ENCODE measurements around the gene GUCA1C. TPM values are rescaled to one million over a fixed set of nuclear protein-coding genes. Genes with fewer than 3 reads are reported as not detected.

The GUCA1C gene
- total RNA-seq, 1 donor = not detected

DNA sequence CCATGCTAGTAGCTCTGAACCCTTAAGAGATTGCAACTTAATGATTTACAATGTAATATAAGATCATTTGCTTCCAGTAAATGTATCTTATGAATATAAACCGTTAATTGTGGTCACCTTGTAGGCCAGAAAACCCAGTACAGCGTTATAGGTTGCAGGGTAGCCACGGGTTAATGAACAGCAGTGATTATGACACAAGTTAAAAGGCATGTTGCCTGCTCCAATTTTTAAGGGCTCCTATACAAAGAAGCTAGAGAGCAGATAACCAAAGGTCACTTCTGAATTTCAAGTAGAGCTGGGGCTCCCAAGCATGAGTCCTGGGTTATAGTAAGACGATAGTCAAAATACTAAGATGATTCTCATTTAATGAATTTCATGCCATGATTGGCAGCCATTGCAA is 13.5 kb downstream of the GUCA1C start:
- H3K4me3 ChIP-seq (ENCODE audit: low read length) = no peak overlapping the region
- no peaks in the 10 kb centered on the region for H3K27me3 ChIP-seq (ENCODE audit: insufficient read depth, low read length)
- no peaks in the 10 kb centered on the region for H3K4me1 ChIP-seq (ENCODE audit: insufficient read depth, low read length)
- no peaks in the 10 kb centered on the region for H3K9me3 ChIP-seq (ENCODE audit: low read depth, low read length)

- no peaks in the 10 kb centered on the region for H3K27me3 ChIP-seq (ENCODE audit: insufficient read depth, low read length)
- no peaks in the 10 kb centered on the region for H3K4me1 ChIP-seq (ENCODE audit: insufficient read depth, low read length)
- H3K9me3 ChIP-seq (ENCODE audit: low read depth, low read length) = no peaks in the 10 kb centered on the region
- no peak overlapping the region for H3K4me3 ChIP-seq (ENCODE audit: low read length)
These were observed 16.6 kb downstream of the GUCA1C start for GRCh38 chr3:108936924-108937689.

GRCh38 chr3:108931035-108931434 is 22.6 kb downstream of the GUCA1C start:
- no peaks in the 10 kb centered on the region for H3K4me1 ChIP-seq (ENCODE audit: insufficient read depth, low read length)
- H3K27me3 ChIP-seq (ENCODE audit: insufficient read depth, low read length) = peaks cover 12% of the 10 kb centered on the region
- no peak overlapping the region for H3K4me3 ChIP-seq (ENCODE audit: low read length)
- H3K9me3 ChIP-seq (ENCODE audit: low read depth, low read length) = peaks cover 7% of the 10 kb centered on the region

- no peaks in the 10 kb centered on the region for H3K27me3 ChIP-seq (ENCODE audit: insufficient read depth, low read length)
These were observed 34.8 kb downstream of the GUCA1C start for GRCh38 chr3:108918866-108919265.

DNA sequence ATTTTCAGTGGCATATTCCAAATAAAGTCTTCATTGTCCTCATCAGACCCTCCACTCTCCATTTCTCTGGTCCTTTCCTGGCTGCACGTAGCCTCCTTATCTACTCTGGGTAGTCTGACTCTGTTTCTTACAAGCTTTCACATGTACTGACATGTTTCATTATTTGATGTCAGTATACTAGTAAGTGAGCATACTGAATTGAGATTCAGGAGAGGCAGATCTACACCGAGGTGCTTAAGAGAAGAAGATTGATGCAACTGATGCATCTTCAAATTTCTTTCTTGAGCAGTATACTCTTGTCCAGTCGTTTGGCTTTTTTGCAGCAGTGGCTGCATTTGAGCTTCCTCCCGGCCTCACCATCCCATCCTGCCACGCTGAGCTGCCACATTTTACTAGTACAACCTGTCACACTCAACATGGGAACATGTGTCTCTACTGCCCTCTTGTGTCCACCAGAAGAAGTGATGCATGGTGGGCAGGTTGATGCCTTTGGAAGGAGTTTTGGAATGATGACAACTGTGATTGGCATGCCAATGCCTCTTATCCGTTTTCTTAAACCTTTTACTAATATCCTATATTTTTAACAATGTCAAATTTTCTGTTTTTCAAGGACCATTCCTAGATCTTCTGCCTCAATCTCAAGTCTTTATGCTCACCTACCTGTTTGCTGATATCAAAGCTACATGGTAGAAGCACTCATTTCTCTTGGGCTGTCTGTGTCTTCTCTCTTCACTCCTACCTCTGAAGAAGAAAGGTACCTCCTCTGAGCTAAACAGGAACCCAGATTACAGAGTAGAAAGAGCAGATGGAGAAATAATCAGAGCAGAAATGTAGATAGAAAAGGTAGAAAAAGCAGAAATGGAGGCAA is 38.7 kb downstream of the GUCA1C start:
- Histone ChIP-seq H3K4me1 (ENCODE audit: insufficient read depth, low read length) (peaks cover 4% of the 10 kb centered on the region), H3K9me3 (ENCODE audit: low read depth, low read length) (no peaks in the 10 kb centered on the region), H3K4me3 (ENCODE audit: low read length) (no peak overlapping the region), H3K27me3 (ENCODE audit: insufficient read depth, low read length) (no peaks in the 10 kb centered on the region)

More at GRCh38 chr3:108918866-108919265, 34.8 kb downstream of the GUCA1C start:
- Histone ChIP-seq H3K4me3 (ENCODE audit: low read length) (no peak overlapping the region), H3K9me3 (ENCODE audit: low read depth, low read length) (no peaks in the 10 kb centered on the region), H3K4me1 (ENCODE audit: insufficient read depth, low read length) (peaks cover 4% of the 10 kb centered on the region)

DNA sequence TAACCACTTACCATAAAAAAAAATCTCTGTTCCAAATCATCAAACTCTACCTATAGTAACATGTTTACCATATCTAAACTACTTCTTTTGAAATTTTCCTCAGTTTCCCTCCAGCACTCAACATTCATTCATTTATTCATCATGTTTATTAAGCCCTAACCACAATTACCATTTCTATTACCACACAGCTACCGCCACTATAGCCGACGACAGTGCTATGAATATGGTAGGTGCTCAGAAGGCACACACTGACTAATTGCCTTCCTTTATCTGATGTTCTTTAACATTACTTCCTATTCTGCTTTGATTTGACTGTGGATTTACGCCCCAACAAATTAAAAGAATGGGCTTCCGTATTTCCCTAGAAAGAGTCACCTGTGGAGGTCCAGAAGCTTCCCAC is 43.9 kb downstream of the GUCA1C start:
- Histone ChIP-seq H3K4me1 (ENCODE audit: insufficient read depth, low read length) (peaks cover 3% of the 10 kb centered on the region), H3K9me3 (ENCODE audit: low read depth, low read length) (no peaks in the 10 kb centered on the region), H3K4me3 (ENCODE audit: low read length) (no peak overlapping the region), H3K27me3 (ENCODE audit: insufficient read depth, low read length) (no peaks in the 10 kb centered on the region)

- Histone ChIP-seq H3K4me3 (ENCODE audit: low read length) (no peak overlapping the region), H3K9me3 (ENCODE audit: low read depth, low read length) (no peaks in the 10 kb centered on the region), H3K4me1 (ENCODE audit: insufficient read depth, low read length) (no peaks in the 10 kb centered on the region), H3K27me3 (ENCODE audit: insufficient read depth, low read length) (no peaks in the 10 kb centered on the region)
These were observed 46.5 kb downstream of the GUCA1C start for GRCh38 chr3:108907194-108907593.

GRCh38 chr3:108899530-108899929 is 54.1 kb downstream of the GUCA1C start:
- no peaks in the 10 kb centered on the region for H3K9me3 ChIP-seq (ENCODE audit: low read depth, low read length)

DNA sequence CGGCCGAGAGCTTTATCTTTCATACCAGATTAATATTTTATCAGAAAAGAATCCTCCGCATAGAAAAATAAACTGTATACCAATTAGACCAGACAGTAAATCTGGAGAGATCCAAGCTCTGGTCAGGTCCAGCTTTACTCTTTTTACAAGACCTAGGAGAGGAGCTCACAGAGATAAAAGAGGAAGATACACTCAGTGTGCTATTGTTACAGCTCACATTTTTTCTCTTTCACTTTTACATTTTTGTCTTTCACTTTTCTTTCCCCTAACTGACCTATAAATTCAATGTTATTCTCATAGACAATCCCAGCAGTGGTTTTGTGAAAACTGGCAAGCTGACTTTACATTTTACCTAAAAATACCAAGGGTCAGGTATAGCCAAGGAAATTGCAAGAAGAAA is 55.8 kb downstream of the GUCA1C start:
- Histone ChIP-seq H3K4me1 (ENCODE audit: insufficient read depth, low read length) (no peaks in the 10 kb centered on the region), H3K9me3 (ENCODE audit: low read depth, low read length) (no peaks in the 10 kb centered on the region), H3K27me3 (ENCODE audit: insufficient read depth, low read length) (no peaks in the 10 kb centered on the region), H3K4me3 (ENCODE audit: low read length) (no peak overlapping the region)

More at GRCh38 chr3:108899530-108899929, 54.1 kb downstream of the GUCA1C start:
- H3K4me3 ChIP-seq (ENCODE audit: low read length) = no peak overlapping the region
- H3K27me3 ChIP-seq (ENCODE audit: insufficient read depth, low read length) = no peaks in the 10 kb centered on the region
- H3K4me1 ChIP-seq (ENCODE audit: insufficient read depth, low read length) = no peaks in the 10 kb centered on the region

- no peak overlapping the region for H3K4me3 ChIP-seq (ENCODE audit: low read length)
- no peaks in the 10 kb centered on the region for H3K27me3 ChIP-seq (ENCODE audit: insufficient read depth, low read length)
- no peaks in the 10 kb centered on the region for H3K9me3 ChIP-seq (ENCODE audit: low read depth, low read length)
- H3K4me1 ChIP-seq (ENCODE audit: insufficient read depth, low read length) = no peaks in the 10 kb centered on the region
These were observed 58.7 kb downstream of the GUCA1C start for GRCh38 chr3:108894981-108895380.

- no peak overlapping the region for H3K4me3 ChIP-seq (ENCODE audit: low read length)
- H3K4me1 ChIP-seq (ENCODE audit: insufficient read depth, low read length) = no peaks in the 10 kb centered on the region
- no peaks in the 10 kb centered on the region for H3K9me3 ChIP-seq (ENCODE audit: low read depth, low read length)
- no peaks in the 10 kb centered on the region for H3K27me3 ChIP-seq (ENCODE audit: insufficient read depth, low read length)
These were observed 61.8 kb downstream of the GUCA1C start for GRCh38 chr3:108891833-108892232.

GRCh38 chr3:108887777-108888176 is 65.9 kb downstream of the GUCA1C start:
- Histone ChIP-seq H3K4me1 (ENCODE audit: insufficient read depth, low read length) (no peaks in the 10 kb centered on the region), H3K4me3 (ENCODE audit: low read length) (no peak overlapping the region)

GRCh38 chr3:108887121-108887520 is 66.6 kb downstream of the GUCA1C start:
- Histone ChIP-seq H3K9me3 (ENCODE audit: low read depth, low read length) (no peaks in the 10 kb centered on the region), H3K27me3 (ENCODE audit: insufficient read depth, low read length) (no peaks in the 10 kb centered on the region), H3K4me1 (ENCODE audit: insufficient read depth, low read length) (no peaks in the 10 kb centered on the region), H3K4me3 (ENCODE audit: low read length) (no peak overlapping the region)

More at GRCh38 chr3:108887777-108888176, 65.9 kb downstream of the GUCA1C start:
- no peaks in the 10 kb centered on the region for H3K9me3 ChIP-seq (ENCODE audit: low read depth, low read length)
- H3K27me3 ChIP-seq (ENCODE audit: insufficient read depth, low read length) = no peaks in the 10 kb centered on the region

- Histone ChIP-seq H3K27me3 (ENCODE audit: insufficient read depth, low read length) (no peaks in the 10 kb centered on the region), H3K9me3 (ENCODE audit: low read depth, low read length) (no peaks in the 10 kb centered on the region), H3K4me1 (ENCODE audit: insufficient read depth, low read length) (no peaks in the 10 kb centered on the region), H3K4me3 (ENCODE audit: low read length) (no peak overlapping the region)
These were observed 70.3 kb downstream of the GUCA1C start for GRCh38 chr3:108883373-108883772.

GRCh38 chr3:108882762-108883161 is 70.9 kb downstream of the GUCA1C start:
- Histone ChIP-seq H3K4me3 (ENCODE audit: low read length) (no peak overlapping the region), H3K27me3 (ENCODE audit: insufficient read depth, low read length) (no peaks in the 10 kb centered on the region)

More at GRCh38 chr3:108882762-108883161, 70.9 kb downstream of the GUCA1C start:
- Histone ChIP-seq H3K4me1 (ENCODE audit: insufficient read depth, low read length) (no peaks in the 10 kb centered on the region), H3K9me3 (ENCODE audit: low read depth, low read length) (no peaks in the 10 kb centered on the region)
